Panc1 (cell line): ENCODE measurements around the gene EFCAB9. TPM values are rescaled to one million over a fixed set of nuclear protein-coding genes. Genes with fewer than 3 reads are reported as not detected.

ENCODE experiments used
- ATAC-seq: fragments of 200-7000 bp; cut with Tn5 transposase; 2 replicates; pipeline ENCODE4 v1.9.1; 2020; ENCODE audit warnings: mild to moderate bottlenecking, moderate library complexity
- BruUV-seq: library from RNA; stranded (reverse); fragments of 400-500 nt; replicated peaks from 2 replicates; lab custom pipeline; 2021; lab: Mats Ljungman, UMichigan
- CTCF ChIA-PET: fragments of 300-600 bp; sonication (Branson Sonifier 250); formaldehyde crosslinking; loops from one replicate; lab custom pipeline; 2022; ENCODE audit warnings: antibody characterized with exemption; lab: Charles Lee
- POLR2A ChIA-PET: fragments of 300-600 bp; sonication (Branson Sonifier 250); formaldehyde crosslinking; loops from one replicate; lab custom pipeline; 2022; ENCODE audit warnings: antibody characterized with exemption; lab: Charles Lee
- DNase-seq: peaks from one replicate; pipeline ENCODE4 v3.0.0-alpha.2; 2010; ENCODE audit warnings: low read depth, low spot score
- H3K27ac ChIP-seq: 2 replicates; pipeline ENCODE4 v1.5.1; 2011; ENCODE audit warnings: mild to moderate bottlenecking, low read length, inconsistent platforms
- H3K27me3 ChIP-seq: fragments of 200-500 bp; sonication (Bioruptor generic); 2 replicates; pipeline ENCODE4 v1.6.0; 2014; ENCODE audit warnings: low read length, inconsistent platforms; ENCODE audit not compliant: control insufficient read depth, insufficient read depth
- H3K36me3 ChIP-seq: fragments of 200-500 bp; sonication (Bioruptor generic); 2 replicates; pipeline ENCODE4 v1.5.1; 2014; ENCODE audit warnings: inconsistent platforms, mild to moderate bottlenecking, low read length, moderate library complexity; ENCODE audit not compliant: control insufficient read depth, insufficient read depth
- H3K4me1 ChIP-seq: 2 replicates; pipeline ENCODE4 v1.5.1; 2011; ENCODE audit warnings: inconsistent platforms, mild to moderate bottlenecking, low read length, moderate library complexity; ENCODE audit not compliant: control insufficient read depth, insufficient read depth
- H3K4me3 ChIP-seq, 2 experiments: 2 replicates each; pipeline ENCODE4 v1.5.1; 2011 to 2012; ENCODE audit warnings: low read depth in 2 of 2, low read length in 2 of 2, mild to moderate bottlenecking in 2 of 2, inconsistent platforms in 1 of 2, moderate library complexity in 1 of 2
- H3K9me3 ChIP-seq: fragments of 200-500 bp; sonication (Bioruptor generic); 2 replicates; pipeline ENCODE4 v1.5.1; 2014; ENCODE audit warnings: low read depth, mild to moderate bottlenecking, inconsistent platforms, low read length, moderate library complexity; ENCODE audit not compliant: control insufficient read depth, insufficient read depth
- CTCF ChIP-seq: fragments of 450-650 bp; IDR thresholded peaks from 2 replicates; pipeline ENCODE4 v1.5.1; 2017; ENCODE audit warnings: mild to moderate bottlenecking
- POLR2AphosphoS5 ChIP-seq: IDR thresholded peaks from 2 replicates; pipeline ENCODE4 v1.6.1; 2012; ENCODE audit warnings: mild to moderate bottlenecking, low read depth, low read length, moderate library complexity
- REST ChIP-seq, 2 experiments: IDR thresholded peaks; 2 replicates each; pipeline ENCODE4 v1.6.1; 2011 to 2012; ENCODE audit warnings: low read depth in 2 of 2, control low read depth in 1 of 2, low read length in 1 of 2, mild to moderate bottlenecking in 1 of 2, moderate library complexity in 1 of 2; ENCODE audit not compliant: insufficient read depth in 1 of 2
- SIN3A ChIP-seq: IDR thresholded peaks from 2 replicates; pipeline ENCODE4 v1.6.1; 2012; ENCODE audit warnings: low read depth, mild to moderate bottlenecking, low read length, moderate library complexity, borderline replicate concordance; ENCODE audit not compliant: insufficient read depth
- TCF7L2 ChIP-seq: IDR thresholded peaks from 2 replicates; pipeline ENCODE4 v1.6.1; 2011; ENCODE audit warnings: mild to moderate bottlenecking, low read depth, low read length, inconsistent platforms
- in situ Hi-C: cut with HindIII; loops from 2 replicates; pipeline ENCODE4 v1.10.0; 2016; ENCODE audit warnings: low sequenced_read_pairs, low pct_unique_long_range_greater_than_20kb
- intact Hi-C: fragments of 100-400 bp; cut with micrococcal nuclease; formaldehyde crosslinking; loops from one replicate; pipeline ENCODE4 v1.10.0; 2022; ENCODE audit not compliant: unreplicated experiment
- total RNA-seq: library from RNA; stranded (reverse); gene quantifications from one replicate; pipeline ENCODE4 v1.2.1, GENCODE V29; 2021; ENCODE audit not compliant: unreplicated experiment

The EFCAB9 gene
- total RNA-seq, 1 experiment from 2014 or later = not detected

GRCh38 chr5:172185096-172185461 is 8.9 kb upstream of the EFCAB9 start:
- no TSS peak for BruUV-seq
- TF ChIP-seq TCF7L2 (no peak), POLR2AphosphoS5 (no peak), REST (IDR thresholded peaks at IDR 0.05; ENCODE audit: insufficient read depth in 1 of 2, low read depth in 2 of 2, low read length in 1 of 2) (no peak), SIN3A (no peak)
- Histone ChIP-seq H3K36me3 (no peaks in the 10 kb centered on the region; the same call in 1 of the 2 replicates), H3K27ac (no peak overlapping the region), H3K4me3 (no peak overlapping the region), H3K27me3 (no peaks in the 10 kb centered on the region), H3K9me3 (no peaks in the 10 kb centered on the region), H3K4me1 (peaks cover 14% of the 10 kb centered on the region; the same call in 1 of the 2 replicates)
- intact Hi-C loops = no loop called here
- in situ Hi-C loops = no loop called here
- ChIA-PET POLR2A (no interaction called here), CTCF (no interaction called here)
- DNase-seq (no peak), ATAC-seq (no peak)

- POLR2A ChIA-PET = no interaction called here
- TF ChIP-seq REST (IDR thresholded peaks at IDR 0.05; ENCODE audit: insufficient read depth in 1 of 2, low read depth in 2 of 2, low read length in 1 of 2) (no peak), TCF7L2 (no peak), SIN3A (no peak), CTCF (no peak), POLR2AphosphoS5 (no peak)
- no TSS peak for BruUV-seq
- Histone ChIP-seq H3K4me3 (peak overlapping the region; percentile 85 to 94), H3K4me1 (peaks cover 14% of the 10 kb centered on the region; the same call in 1 of the 2 replicates), H3K27me3 (no peaks in the 10 kb centered on the region), H3K9me3 (no peaks in the 10 kb centered on the region), H3K27ac (peak overlapping the region; percentile 81), H3K36me3 (no peaks in the 10 kb centered on the region; the same call in 1 of the 2 replicates)
- ATAC-seq (no peak), DNase-seq (no peak)
- in situ Hi-C loops (no loop called here), intact Hi-C loops (no loop called here)
- CTCF ChIA-PET = interaction anchor here (0.7 kb wide), 1 partner anchor 105 kb away, joined by 3 read pairs; no protein-coding TSS in a partner anchor
These were observed 7.8 kb upstream of the EFCAB9 start for GRCh38 chr5:172186114-172186695.
